Measurements from ENCODE around the gene CFAP90.

The CFAP90 gene

DNA sequence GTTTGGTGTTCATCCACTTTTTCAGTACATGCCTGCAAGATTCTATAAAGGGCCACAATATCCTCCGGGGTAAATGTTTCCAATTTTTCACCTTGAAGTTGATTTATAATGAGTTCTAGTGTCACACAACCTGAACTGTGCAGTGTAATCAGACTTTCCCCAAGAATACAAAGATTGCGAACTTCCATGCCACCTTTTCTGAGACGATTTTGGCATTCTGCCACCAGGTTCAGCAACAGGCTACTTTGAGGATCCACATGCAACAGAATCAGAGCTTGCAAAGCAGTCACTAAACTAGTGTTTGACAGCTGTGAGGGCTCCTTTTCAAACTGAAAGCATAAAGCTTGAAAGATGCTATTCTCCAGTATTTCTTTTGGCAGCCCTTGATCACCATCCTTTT is 16.3 kb upstream of the CFAP90 start:
- DNase-seq, result no peak

DNA sequence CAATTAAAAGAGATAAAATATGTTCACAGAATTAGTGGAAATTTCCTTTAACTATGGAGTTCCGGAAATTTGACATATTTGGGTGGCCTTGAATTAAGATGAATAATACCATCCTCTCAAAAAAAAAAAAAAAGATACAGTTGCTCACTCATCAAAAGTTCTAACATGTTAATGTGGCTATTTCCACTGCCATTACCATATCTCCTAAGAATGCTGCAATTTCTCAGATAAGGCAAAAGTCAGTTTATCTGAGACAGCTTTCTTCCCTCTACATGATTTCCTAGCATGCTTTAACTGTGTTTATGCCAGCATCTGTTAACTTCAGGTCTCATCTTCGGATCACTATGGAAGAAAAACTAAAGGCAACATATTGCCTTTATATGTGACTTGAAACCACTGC is 15.3 kb upstream of the CFAP90 start:
- no peak for DNase-seq

DNA sequence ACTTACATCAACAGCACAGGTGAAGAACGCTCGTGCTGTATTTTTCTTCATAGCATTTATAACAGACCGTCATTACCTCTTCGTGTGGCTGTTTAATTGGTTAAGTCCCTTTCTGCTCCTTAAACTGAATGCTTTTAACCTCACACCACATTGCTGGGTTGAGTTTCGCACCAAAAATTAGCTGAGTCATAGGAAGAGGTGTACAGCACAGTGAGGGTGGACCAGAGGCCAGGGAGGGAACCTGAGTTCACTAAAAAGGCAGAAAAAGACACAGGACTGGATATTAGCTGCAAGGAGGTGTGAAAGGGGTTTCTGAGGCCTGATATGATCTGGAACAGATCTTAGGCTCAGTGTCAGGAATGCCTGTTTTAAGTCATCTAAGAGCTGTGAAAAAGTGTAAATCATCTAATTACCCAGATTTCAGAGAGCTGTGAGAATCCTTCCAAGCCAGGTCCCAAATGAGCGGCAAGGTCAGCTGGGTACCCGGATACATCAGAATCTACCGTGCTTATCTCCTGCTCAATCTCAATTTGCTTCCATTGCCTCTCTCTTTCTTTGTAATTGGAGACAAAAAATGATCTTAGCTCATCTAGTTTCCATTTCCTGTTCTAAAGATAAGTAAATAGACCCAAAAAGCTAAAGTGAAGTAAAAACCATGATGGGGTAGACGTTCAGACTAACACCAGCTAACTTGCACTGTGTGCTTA is 7.1 kb upstream of the CFAP90 start:
- DNase-seq, result no peak

DNA sequence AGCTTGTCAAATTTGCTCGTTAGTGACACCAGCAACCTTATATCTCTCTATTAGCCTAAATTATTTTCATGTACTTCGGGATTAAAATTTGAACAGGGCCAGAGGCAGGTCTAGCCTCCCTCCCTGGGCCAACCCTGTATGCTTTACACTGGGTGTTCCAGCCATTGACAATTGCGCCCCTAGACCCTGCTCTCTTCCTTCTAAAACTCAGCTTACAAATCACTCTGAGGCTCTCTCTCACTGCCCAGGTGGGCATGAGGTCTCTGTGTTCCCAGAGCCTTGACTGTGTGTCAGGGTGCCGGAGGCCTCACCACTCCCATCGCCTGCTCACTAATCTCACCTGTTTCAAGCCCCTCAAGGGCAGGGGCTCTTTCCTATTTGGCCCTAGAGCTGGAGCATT is 6.4 kb upstream of the CFAP90 start:
- no peak for DNase-seq

DNA sequence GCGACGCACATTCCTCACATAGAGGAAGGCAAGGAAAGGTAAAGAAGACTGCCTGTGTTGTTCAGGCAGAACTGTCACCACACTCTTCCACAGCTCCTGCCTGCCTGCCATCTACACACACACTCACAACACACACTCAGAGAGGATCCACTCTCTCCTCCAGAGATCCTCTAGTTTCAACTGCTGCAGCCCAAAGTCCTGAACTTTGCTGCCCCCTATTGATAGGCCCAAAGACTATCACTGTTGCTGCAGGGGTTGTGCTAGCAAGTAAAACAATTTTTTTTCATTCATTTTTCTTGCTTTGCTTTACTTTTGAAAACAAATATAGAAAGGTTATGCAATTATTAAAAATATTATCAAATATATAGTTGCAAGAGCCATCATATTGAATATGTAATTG is 5.9 kb upstream of the CFAP90 start:
- peak; percentile 46 for DNase-seq

DNA sequence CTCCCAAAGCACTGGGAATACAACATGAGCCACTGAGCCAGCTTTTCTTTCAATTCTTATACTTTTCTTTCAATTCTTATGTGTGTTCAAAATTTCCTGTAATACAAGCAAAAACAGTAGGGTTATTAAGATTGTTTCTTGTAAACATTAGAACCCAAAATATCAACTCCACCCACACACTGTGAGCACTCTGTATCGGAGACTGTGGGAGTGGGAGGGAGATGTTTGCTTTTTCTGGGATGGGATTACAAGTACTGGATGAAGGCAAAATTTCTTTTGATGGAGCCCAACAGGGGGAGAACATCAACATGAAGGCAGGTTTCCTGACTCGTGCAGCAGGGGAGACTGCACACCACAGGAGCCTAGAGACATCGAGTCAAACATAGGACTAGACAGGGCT is 4.7 kb upstream of the CFAP90 start:
- DNase-seq, result no peak

DNA sequence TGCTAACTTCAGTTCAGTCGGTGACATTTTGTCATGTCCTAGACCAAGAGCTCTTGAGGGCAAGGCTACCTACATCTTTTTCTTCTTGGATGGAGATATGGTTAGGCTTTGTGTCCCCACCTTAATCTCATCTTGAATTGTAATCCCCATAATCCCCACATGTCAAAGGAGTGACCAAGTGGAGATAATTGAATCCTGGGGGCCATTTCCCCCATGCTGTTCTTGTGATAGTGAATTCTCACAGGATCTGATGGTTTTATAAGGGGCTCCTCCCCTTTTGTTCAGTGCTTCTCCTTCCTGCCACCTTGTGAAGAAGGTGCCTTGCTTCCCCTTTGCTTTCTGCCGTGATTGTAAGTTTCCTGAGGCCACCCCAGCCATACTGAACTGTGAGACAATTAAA is 2.1 kb upstream of the CFAP90 start:
- no peak for DNase-seq

DNA sequence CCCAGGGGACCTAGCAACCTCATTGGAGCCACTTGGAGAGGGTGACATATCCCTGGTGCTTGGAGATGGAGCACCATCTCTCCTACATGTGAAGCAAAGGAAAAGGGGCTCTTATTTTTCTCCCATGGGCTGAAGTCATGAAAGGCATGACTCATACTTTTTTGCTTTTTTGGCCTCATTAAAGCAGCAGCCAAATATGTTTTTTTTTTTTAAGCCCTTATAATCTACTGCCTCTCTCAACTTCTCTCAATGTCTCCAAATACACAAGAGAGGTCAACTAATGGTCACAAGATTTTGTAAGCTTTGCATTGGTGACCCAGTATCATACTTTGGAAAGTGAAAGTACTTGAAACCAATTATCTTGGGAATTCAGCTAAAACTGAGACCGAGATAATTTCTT is 1.6 kb upstream of the CFAP90 start:
- DNase-seq, result no peak

DNA sequence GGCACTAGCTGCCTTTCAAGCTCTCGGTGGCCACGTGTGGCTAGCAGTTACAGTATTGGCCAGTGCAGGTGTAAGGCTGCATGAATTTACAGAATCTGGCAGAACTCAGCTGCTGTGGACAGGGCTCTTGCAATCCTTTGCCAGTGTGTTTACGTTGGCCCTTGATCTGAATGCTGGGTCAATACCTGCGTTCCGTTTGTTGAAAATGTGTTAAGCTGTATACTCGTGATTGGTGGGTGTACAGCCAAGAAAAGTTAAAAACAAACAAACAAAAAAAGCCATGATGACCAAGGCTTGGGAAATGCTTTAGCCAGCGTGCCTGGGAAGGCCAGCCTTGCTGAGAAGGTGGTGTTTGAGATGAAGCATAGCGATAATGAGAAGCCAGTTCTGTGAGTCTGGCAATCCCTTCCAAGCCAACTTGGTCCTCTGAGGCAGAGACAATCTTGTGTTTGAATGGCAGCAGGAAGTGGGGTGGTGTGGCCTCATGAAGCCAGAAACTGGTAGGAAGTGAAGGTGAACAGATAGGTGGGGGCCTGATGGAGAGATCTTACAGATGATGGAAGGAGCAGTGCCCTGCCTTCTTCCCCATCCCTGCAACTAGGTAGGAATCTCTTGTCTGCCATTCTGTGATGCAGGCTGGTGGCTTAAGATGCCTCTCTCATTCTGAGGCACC is 820 bp upstream of the CFAP90 start:
- no peak for DNase-seq

DNA sequence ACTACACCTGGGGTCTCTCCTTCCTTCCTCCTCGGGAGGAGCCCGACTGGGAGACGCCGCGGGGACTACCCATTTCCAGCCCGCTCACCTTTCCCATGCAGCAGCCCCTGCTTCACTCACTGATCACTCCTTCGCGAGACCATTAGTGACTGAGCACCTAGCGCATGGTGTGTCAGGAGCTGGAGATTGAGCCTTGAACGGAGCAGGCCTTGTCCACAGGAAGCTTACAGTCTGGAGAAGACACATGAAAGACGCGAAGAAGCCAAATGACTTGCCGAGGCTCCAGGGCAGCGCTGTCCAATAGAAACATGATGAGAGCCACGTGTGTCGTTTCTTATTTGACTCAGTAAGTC is 283 bp upstream of the CFAP90 start:
- no peak for DNase-seq

DNA sequence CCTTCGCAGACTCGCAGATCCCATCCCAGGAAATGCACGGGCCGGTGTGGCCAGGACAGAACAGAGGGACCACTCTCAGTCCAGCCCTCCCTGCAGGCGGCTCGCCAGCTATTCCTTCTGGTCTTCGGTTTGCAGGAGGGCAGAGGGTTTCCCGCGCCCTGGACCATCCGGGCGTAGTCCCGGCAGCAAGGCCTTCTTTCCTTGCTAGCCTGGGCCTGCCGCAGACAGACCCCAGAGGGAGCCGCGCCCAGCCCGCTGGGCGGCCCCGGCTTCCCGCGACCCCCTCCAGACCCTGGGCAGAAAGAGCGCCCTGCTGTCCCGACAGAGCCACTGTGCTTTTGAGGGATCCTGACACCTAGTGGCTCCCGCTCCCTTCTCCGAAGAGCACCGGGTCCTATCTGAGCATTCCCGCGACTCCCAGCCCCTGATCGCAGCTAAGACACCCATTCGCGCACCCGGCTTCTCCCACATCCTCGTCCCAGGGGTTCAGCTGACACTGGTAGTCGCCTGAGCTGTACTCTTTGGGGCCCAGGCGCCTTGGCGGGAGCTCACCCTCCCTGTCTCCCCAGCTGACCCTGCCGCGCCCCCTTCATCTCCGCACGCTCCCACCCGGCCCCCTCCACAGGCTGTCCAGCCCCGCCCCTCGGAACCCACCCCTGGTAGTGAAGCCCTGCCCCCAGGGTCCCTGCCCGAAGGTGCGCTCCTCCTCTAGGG is 1.1 kb downstream of the CFAP90 start:
- peak; percentile 19 for DNase-seq

DNA sequence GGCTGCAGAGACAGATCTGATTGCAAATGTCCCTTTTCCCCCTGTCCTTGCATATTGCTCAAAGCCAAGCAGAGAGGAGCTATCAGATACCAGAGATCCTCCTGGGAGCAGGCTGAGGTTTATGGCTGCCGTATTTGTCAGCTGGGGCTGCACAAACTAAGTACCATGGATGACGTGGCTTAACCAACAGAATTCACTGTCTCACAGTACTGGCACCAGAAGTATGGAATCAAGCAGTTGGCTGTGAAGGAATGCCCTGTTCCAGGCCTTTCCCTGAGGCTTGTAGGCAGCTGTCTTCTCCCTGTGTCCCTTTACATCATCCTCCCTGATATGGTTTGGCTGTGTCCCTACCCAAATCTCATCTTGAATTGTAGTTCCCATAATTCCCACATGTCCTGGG is 2.6 kb downstream of the CFAP90 start:
- DNase-seq, result no peak

DNA sequence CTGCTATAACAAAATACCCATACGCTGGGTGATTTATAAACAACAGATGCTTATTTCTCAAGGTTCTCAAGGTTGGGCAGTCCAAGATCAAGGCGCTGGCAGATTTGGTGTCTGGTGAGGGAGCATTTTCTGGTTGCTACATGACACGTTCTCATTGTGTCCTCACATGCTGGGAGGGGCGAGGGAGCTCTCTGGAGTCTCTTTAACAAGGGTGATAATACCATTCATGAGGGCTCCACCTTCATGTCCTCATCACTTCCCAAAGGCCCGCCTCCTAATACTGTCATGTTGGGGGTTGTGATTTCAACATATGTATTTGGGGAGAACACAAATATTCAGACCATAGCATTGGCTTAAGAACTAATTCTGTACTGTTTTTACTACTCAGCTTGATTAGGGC is 4.6 kb downstream of the CFAP90 start:
- no peak for DNase-seq

DNA sequence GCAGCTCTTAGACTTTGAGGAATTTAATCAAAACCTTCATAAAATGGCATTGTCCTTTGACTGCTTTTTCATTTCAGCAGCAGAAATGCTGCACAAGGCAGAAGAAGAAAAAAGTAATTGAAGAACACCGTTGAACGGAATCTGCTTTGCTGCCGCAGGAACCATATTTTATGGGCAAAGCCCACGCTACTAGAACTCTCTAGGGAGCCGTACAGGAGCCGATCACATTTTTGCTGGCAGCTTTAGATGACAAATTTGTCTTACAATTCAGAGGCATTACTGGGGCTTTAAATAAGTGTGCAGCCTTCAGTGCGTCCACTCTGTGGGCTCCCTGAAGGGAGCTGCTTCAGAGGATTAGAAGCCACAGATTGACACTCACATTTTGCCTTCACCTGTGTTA is 5.4 kb downstream of the CFAP90 start:
- no peak for DNase-seq

DNA sequence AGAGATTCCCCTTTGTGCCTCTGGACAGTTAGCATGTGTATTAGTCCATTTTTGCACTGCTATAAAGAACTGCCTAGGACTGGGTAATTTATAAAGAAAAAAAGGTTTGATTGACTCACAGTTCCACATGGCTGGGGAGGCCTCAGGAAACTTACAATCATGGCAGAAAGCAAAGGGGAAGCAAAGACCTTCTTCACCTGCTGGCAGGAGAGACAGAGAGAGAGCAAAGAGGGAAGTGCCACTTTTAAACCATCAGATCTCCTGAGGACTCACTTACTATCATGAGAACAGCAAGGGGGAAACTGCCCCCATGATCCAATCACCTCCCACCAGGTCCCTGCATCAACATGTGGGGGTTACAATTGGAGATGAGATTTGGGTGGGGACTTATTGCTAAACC is 6.0 kb downstream of the CFAP90 start:
- DNase-seq, result no peak

DNA sequence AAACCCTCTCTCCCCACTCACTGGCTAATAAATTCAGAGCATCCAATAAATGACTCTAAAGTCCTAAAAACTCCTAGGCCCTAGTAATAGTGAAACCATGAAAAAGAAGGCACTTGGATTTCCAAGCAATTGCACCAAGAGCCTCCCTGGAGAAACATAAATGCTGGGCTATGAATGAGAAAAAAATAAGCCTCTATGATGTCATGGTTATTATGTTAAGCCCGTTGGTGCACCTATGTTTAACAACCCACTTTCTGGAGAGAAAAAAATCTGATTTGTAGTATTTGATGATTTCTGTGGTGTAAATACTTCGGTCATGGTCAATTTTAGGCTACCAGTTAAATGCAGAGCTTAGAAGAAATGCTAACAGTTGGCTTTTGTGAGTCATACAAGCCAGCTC is 8.4 kb downstream of the CFAP90 start:
- no peak for DNase-seq

DNA sequence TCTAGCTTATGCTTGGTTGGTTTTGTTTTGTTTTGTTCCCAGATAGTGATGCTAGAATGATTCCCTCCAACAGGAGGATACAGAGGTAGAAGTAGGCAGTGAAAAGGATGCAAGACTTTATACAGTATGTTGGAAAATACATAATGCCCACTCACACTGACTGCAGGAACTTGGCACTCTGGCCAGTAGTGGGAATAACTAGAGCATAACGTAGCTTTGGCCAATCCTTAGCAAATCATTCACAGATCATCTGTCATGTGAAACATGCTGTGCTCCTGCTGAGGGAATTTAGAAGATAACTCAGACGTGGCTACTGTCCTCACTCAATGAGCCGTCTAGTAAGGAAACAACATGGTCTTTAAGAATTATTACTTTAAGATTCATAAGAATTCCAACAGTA is 13.5 kb downstream of the CFAP90 start:
- DNase-seq, result no peak

DNA sequence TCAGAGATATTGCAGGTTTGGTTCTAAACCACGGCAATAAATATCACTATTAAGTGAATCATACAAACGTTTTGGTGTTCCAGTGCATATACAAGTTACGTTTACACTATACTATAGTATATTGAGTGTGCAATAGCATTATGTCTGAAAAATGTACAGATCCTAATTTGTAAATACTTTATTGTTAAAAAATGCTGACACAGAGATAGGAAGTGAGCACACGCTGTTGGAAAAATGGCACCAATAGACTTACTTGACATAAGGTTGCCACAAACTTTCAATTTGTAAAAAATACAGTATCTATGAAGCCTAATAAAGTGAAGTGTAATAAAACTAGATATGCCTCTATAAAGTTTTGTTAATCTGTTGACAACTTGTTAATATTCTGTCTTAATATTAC is 16.0 kb downstream of the CFAP90 start:
- no peak for DNase-seq

DNA sequence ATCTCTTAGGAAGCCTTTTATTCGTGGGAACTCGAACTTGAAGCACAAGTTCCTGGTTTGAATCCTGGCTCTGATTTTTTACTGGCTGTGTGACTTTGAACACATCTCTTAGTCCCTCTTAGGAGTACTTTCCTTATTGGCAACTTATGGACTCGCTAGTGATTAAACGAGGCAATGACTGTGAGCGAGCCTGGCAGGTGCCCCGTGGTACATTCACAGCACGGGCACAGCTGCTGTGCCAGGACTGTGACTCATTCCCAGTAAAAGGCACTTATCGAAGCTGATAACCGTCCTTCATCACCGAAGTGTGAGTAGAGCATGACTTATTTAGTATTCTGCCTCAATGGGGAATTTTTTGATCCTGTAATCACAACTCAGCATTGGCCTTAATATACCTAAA is 22.7 kb downstream of the CFAP90 start:
- DNase-seq, result no peak

DNA sequence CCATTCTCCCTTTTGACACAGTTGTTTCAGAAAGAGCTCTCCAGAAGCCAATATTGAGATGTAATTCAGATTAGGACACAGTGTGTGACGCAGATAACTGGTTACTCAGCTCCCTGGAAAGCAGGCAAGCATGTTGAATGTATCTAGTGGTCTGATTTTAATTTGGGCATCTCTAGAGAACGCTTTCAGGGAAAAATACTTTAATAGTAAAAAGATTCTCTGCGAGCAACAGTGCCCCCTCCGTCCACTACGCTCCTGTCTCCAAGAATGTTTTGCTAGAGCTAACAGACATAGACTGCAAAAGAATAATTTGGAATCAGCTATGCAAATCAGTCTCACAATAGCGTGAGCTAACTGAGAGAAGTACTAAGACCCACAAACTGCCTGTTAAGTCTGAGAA is 23.3 kb downstream of the CFAP90 start:
- no peak for DNase-seq

DNA sequence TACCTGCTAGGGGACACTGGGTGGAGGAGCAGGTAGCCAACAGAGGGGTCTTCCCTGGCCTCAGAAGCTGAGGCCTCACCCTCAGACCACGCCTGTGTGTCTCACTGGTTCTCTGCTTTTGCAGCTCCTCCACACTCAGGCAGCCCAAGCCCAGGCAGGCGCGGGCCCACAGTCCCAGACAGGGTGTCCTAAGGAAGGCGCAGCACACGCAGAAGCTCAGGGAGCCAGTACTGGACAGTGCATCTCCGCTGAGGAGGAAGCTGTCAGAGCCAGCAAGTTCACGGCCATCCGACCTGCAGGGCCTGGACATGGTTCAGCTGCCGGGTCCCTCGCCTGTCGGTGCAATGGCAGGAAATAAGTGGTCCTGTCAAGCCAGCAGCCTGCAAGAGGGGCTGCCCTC is 25.3 kb downstream of the CFAP90 start:
- DNase-seq, result no peak

DNA sequence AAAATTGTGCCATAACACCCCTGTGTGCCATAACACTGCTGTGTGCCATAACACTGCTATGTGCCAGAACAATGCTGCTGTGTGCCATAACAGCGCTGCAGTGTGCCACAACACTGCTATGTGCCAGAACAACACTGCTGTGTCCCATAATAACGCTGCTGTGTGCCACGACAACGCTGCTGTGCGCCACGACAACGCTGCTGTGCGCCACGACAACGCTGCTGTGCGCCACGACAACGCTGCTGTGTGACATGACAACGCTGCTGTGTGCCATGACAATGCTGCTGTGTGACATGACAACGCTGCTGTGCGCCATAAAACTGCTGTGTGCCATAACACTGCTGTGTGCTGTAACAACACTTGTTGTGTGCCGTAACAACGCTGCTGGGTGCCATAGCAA is 25.9 kb downstream of the CFAP90 start:
- DNase-seq, result no peak

DNA sequence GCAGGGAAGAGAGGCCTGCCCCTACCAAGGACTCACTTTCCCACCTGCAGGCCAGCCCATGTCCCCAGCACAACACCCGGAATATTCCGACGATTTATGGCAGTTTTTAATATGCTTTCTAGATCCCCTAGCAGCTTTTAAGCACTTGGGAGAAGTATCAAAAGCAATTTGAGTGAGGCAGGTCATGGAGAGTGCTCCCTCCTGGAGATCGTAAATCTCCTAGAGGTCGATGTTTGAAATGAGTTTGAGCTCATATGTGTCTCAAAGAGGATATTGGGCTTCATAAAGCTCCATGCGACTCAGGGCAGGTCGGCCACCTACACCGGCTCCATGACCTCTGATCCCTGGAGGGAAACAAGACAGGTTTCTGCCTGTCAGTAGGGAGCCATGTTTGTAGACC is 27.3 kb downstream of the CFAP90 start:
- DNase-seq, result no peak

DNA sequence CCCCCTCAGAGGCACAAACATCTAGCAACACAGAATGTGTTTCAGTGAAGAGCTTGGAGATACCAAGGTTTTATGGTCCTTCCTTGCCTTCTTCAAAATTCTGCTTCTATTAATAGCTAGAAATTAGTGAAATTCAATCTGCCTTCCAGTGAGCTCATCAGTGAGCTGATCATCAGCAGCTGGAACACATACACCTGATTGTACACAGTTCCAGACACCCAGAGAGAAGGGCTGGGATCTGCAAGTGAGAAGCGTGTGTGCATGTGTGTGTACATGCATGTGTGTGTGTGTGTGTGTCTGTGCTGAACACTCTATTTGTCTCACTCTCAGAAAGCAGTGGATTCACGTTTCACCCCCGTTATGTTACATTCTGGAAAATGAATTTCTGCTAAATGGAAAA is 28.5 kb downstream of the CFAP90 start:
- DNase-seq, result no peak

DNA sequence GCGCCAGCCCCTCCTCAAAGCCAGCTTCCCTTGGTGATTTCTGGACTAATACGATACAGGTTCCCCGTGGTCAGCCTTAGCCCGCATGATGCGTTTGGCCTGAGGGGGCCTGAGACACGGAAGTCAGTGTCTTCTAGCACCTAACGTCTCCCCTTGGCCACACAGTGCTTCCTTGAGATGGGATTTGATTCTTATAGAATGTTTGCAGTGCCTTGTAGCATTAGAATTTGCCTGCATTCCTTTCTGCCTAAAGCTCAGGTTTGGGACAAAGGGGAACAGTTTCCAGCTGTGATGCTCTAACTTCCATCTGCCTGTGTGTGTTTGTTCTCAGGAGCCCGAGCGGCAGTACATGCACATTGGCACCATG is 34.4 kb downstream of the CFAP90 start:
- DNase-seq, result no peak
